Activated CD4-positive, alpha-beta T cell treated with anti-CD3 and anti-CD28 coated beads, Interleukin-2, Interleukin-4, amounts not matched to agents 100 ng/mL and 50 ng/mL, durations not matched to agents 16 hours and 8 hours (primary cell): ENCODE measurements around the gene USO1.
A peak's percentile ranks its signal among the peaks of the same experiment; 100 is the strongest.
"Not testable (repeated sequence)": the region's sequence is repeated elsewhere in the genome, so short reads cannot be mapped to it uniquely, and the experiment has no call there.

Experiments
- DNase-seq: peaks from one replicate; pipeline ENCODE4 v3.0.0-alpha.2; 2020; ENCODE audit warnings: low spot score

USO1 gene

GRCh38 chr4:75714704-75715103, 9.7 kb upstream of the USO1 start:
- DNase-seq: no peak

GRCh38 chr4:75715105-75715799, 9.1 kb upstream of the USO1 start:
- no peak for DNase-seq

- DNase-seq: not testable (repeated sequence)
These were observed 8.3 kb upstream of the USO1 start for GRCh38 chr4:75716054-75716453.

- no peak for DNase-seq
These were observed 7.0 kb upstream of the USO1 start for GRCh38 chr4:75717408-75717807.

- no peak for DNase-seq
These were observed 5.8 kb upstream of the USO1 start for GRCh38 chr4:75718529-75718928.

- no peak for DNase-seq
These were observed 2.0 kb upstream of the USO1 start for GRCh38 chr4:75722417-75722816.

GRCh38 chr4:75723163-75724065, 963 bp upstream of the USO1 start:
- DNase-seq: no peak

- DNase-seq: peak; percentile 53
These were observed 719 bp downstream of the USO1 start for GRCh38 chr4:75724867-75725724.

- DNase-seq: not testable (repeated sequence)
These were observed 1.7 kb downstream of the USO1 start for GRCh38 chr4:75725942-75726538.

- no peak for DNase-seq
These were observed 2.2 kb downstream of the USO1 start for GRCh38 chr4:75726577-75726976.

GRCh38 chr4:75727073-75727472, 2.7 kb downstream of the USO1 start:
- no peak for DNase-seq

- DNase-seq: no peak
These were observed 5.5 kb downstream of the USO1 start for GRCh38 chr4:75729836-75730235.

- no peak for DNase-seq
These were observed 9.0 kb downstream of the USO1 start for GRCh38 chr4:75733369-75733768.

GRCh38 chr4:75735525-75735924, 11.1 kb downstream of the USO1 start:
- no peak for DNase-seq

- no peak for DNase-seq
These were observed 12.5 kb downstream of the USO1 start for GRCh38 chr4:75736862-75737261.

GRCh38 chr4:75737398-75737797, 13.0 kb downstream of the USO1 start:
- DNase-seq: no peak

GRCh38 chr4:75741027-75741426, 16.6 kb downstream of the USO1 start:
- DNase-seq: no peak

GRCh38 chr4:75742451-75742850, 18.1 kb downstream of the USO1 start:
- DNase-seq: no peak

GRCh38 chr4:75745161-75745560, 20.8 kb downstream of the USO1 start:
- no peak for DNase-seq

GRCh38 chr4:75745721-75746199, 21.4 kb downstream of the USO1 start:
- no peak for DNase-seq

GRCh38 chr4:75752637-75753036, 28.3 kb downstream of the USO1 start:
- no peak for DNase-seq

- no peak for DNase-seq
These were observed 44.7 kb downstream of the USO1 start for GRCh38 chr4:75769036-75769435.
